GM18519 (cell line): ENCODE data around the gene CCDC88C.
A peak's percentile ranks its signal among the peaks of the same experiment; 100 is the strongest.

ENCODE experiments used
- ATAC-seq: cut with Tn5 transposase; IDR thresholded peaks from one replicate; pipeline ENCODE4 v1.9.1; 2021; ENCODE audit warnings: mild to moderate bottlenecking, moderate library complexity; ENCODE audit not compliant: unreplicated experiment, low FRiP score

CCDC88C gene

DNA sequence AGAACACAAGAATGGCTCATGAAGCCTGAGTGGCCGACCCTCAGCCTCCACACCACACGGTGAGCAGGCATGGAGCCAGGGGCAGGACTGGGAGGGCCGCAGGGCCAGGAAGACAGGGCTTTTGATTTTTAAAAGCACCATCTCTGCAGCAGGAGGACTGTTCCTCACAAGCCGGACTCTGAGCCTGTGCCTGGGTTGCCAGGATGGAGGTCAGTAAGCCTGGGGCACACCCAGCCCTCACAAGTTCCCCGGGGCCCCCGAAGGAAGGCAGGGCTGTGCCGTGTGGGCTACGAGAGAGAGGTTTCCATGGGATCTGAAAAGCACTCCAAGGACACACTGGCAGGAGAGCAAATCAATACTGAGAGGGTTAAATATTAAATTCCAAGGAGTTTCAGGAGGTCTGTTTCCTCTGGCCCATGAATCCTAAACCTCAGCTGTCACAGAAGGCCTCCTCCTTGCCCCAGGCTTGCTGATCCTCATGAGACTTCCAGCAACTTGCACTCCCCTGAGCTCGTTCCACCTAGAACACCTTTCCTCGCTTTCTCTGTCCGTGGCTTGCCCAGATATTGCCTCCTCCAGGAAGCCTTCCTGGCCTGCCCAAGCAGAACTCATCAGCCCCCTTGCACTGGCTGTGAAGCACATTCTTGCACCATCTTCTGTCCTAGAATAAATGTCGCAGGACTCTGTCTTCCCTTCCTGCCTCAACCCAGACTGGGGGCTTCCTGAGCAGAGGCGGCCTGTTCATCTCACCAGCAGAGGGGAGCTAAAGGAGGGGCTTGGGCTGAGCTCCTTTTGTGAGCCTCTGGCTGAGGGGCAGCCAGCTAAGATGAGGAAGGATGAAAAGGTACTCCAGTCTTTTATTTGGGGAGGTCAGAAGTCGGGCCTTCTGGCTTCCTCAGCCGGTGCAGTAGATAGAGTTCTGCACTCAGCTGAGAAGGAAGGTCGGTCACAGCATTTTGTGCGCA is 64.6 kb downstream of the CCDC88C start:
- no peak for ATAC-seq

GRCh38 chr14:91352053-91352452 is 65.6 kb downstream of the CCDC88C start:
- no peak for ATAC-seq

- ATAC-seq, result no peak
These were observed 66.1 kb downstream of the CCDC88C start for GRCh38 chr14:91351512-91351862.

GRCh38 chr14:91350813-91351511 is 66.7 kb downstream of the CCDC88C start:
- ATAC-seq, result peak; percentile 43

GRCh38 chr14:91350483-91350812 is 67.2 kb downstream of the CCDC88C start:
- ATAC-seq, result no peak

GRCh38 chr14:91349481-91350074 is 68.0 kb downstream of the CCDC88C start:
- ATAC-seq, result peak; percentile 67

GRCh38 chr14:91348845-91349465 is 68.7 kb downstream of the CCDC88C start:
- ATAC-seq, result no peak

GRCh38 chr14:91346838-91347173 is 70.8 kb downstream of the CCDC88C start:
- ATAC-seq, result no peak

GRCh38 chr14:91344096-91344495 is 73.5 kb downstream of the CCDC88C start:
- no peak for ATAC-seq

DNA sequence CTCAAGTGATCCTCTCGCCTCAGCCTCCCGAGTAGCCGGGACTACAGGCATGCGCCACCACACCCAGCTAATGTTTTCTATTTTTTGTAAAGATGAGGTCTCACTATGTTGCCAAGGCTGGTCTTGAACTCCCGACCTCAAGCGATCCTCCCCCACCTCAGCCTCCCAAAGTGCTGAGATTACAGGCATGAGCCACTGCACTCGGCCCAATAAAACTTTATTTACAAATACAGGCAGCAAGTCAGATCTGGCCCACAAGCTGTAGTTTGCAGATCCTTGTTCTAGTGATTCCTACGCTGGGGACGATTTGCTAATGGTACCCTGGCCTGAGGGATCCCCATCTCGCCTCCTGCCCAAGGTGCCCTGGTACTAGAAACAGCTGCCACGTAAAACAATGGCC is 74.6 kb downstream of the CCDC88C start:
- ATAC-seq, result no peak

DNA sequence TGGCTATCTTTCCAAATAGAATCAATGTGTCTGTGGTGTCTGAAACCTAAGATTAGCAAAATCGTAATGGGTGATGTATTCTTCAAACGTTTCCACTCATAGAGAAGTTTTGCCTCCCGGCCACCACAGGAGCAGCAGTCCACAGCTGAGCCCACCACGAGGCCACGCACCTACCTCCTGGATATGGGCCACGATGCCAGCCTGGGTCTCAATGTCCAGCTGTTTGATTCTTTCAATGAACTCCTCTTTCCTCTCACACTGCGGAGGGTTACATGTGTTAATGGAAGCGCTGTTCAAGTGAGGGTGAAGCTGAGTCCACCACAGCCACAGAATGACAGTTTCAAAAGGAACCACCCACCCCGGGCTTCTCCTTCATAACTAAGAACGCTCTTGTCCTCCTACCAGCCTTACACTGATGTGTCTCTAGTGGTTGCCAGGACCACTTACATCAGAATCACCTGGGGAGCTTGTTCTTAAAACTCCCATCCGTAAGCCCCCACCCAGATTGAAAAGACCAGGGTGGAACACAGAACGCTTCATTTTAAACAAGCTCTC is 75.3 kb downstream of the CCDC88C start:
- no peak for ATAC-seq

DNA sequence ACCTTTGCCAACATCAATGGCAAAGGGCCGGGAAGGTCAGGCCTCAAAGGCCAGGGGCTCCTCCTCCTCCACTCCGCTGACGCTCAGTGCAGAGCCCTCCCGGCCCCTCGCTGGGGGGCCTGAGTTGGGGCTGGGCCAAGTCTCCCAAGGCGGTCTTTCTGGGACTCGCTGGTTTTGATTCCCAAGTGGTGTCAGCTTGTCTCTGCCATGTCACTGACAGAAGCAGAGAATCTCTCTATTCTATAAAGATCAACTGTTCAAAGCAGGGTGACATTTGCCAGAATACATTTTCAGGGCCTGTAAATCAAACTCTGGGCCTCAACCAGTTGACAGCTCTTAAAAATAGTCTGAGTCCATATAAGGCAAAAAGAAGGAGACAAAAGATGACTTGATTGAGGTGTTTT is 75.9 kb downstream of the CCDC88C start:
- ATAC-seq, result no peak

DNA sequence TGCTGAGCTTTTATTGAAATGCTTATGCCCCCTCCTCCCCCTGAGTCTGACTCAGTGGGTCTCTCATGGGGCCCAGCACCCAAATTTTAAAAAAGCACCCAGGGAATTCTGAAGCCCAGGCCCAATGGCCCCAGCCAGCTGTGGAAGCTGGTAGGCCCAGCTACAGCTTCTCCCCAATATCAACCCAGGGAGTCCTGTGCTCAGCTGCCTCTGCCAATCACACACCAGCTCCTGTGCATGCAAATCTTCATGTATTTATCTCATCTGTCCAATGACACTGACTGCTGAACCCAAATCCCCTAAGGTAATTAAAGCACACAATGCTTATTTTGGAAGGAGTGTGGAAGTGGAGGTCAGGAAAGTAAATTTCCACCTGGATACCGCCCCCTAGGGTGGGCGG is 76.3 kb downstream of the CCDC88C start:
- no peak for ATAC-seq

GRCh38 chr14:91339671-91340369 is 77.8 kb downstream of the CCDC88C start:
- no peak for ATAC-seq

GRCh38 chr14:91339076-91339475 is 78.5 kb downstream of the CCDC88C start:
- ATAC-seq, result no peak

DNA sequence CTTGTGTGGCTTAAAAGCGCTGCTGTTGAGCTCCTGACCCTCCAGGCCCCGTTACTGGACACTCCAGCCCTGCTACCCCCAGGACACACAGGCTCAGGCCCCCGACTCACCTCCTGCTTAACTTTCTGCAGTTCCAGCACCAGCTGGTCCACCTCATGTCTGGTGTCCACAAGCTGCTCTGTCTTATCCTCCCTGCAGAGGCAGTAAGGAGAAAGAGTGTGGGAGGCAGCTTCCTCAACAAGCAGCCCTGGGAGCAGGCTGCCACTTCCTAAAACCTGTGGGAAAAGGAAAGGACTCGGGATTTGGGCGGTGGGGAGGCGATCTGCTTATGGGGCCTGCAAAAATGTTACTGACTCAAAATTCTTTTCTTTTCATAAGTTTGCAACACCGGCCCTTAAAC is 79.2 kb downstream of the CCDC88C start:
- ATAC-seq, result no peak

- no peak for ATAC-seq
These were observed 79.8 kb downstream of the CCDC88C start for GRCh38 chr14:91337699-91338335.

DNA sequence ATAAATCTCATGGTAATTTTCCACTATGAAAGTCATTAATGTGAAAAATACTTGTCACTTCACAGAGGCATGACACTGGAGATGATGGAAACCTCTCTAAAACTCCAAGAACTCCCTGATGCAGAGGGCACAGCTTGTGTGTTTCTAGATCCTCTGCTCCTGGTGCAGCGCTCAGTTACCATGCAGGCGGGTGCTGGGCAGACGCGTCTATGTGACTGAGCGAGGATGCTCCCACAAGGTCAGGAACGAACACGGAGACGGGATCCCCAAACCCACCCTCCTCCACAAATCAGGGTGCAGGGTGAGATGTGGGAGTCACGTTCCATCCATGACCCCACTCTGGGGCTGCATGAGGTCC is 81.5 kb downstream of the CCDC88C start:
- no peak for ATAC-seq

- no peak for ATAC-seq
These were observed 82.2 kb downstream of the CCDC88C start for GRCh38 chr14:91335191-91336092.
